ENCODE data around the gene CDR2. TPM values are rescaled to one million over a fixed set of nuclear protein-coding genes. Genes with fewer than 3 reads are reported as not detected.

Gene CDR2
- total and polyA plus RNA-seq, 2 of the 13 experiments (the other 11 are each of a cell fraction or from before 2014, with no cell fraction given) = 59.0 to 78.9 TPM

- intact Hi-C loops (cut with micrococcal nuclease; ENCODE audit: unreplicated experiment) = no loop called here
- ChIA-PET POLR2A (interaction anchor here (1.0 to 1.1 kb wide), 2 partner anchors 9 to 39 kb away, joined by 3 read pairs; no protein-coding TSS in a partner anchor), CTCF (ENCODE audit: low intra/inter-chr PET ratio, low total read pairs) (no interaction called here)
- H3K27me3 ChIP-seq (ENCODE audit: control insufficient read depth in 1 of 2, insufficient read depth in 2 of 2, low read length in 2 of 2) = no peaks in the 10 kb centered on the region
- H3K4me1 ChIP-seq (ENCODE audit: insufficient read depth, low read length) = no peaks in the 10 kb centered on the region
- FAIRE-seq = no peak
- no peak overlapping the region for H3K4me2 ChIP-seq (ENCODE audit: low read depth, low read length)
- ATAC-seq = no peak
- H3K36me3 ChIP-seq (replicated peaks in 1 of 2; ENCODE audit: control insufficient read depth in 1 of 2, insufficient read depth in 2 of 2, low read length in 2 of 2) = peaks cover 25 to 50% of the 10 kb centered on the region in 2 experiments
- H3K9ac ChIP-seq (ENCODE audit: insufficient read depth, low read depth, low read length) = no peak overlapping the region
- TF ChIP-seq ZNF160 (CRISPR knock-in tag; IDR thresholded peaks at IDR 0.05) (peak; percentile 75; the same call in 1 of the 2 replicates), ZNF414 (CRISPR knock-in tag; IDR thresholded peaks at IDR 0.05) (no peak)
- no peaks in the 10 kb centered on the region for H3K79me2 ChIP-seq (ENCODE audit: insufficient read depth, low read length)
- no TSS peak for BruUV-seq (replicated peaks)
- H3K9me3 ChIP-seq (ENCODE audit: low read length) = peaks cover 13% of the 10 kb centered on the region
- no peak overlapping the region for H3K27ac ChIP-seq (ENCODE audit: extremely low read length, insufficient read depth, low read length)
- H2AFZ ChIP-seq (ENCODE audit: low read length) = no peak overlapping the region
- no peak overlapping the region for H3K4me3 ChIP-seq (replicated peaks in 1 of 3; ENCODE audit: insufficient read depth in 1 of 3, low read depth in 2 of 3, low read length in 3 of 3)
- no peak for DNase-seq (ENCODE audit: low spot score)
- no peaks in the 10 kb centered on the region for H4K20me1 ChIP-seq (ENCODE audit: insufficient read depth, low read length)
- in situ Hi-C loops (cut with HindIII; ENCODE audit: extremely low pct_ligation_motif_present, low pct_unique_long_range_greater_than_20kb) = loop anchor here (25.0 kb wide), 2 partner anchors 774 to 1174 kb away; partner anchors contain the start of genes DNAH3 and LDAF1
These were observed 37.8 kb downstream of the CDR2 start for GRCh38 chr16:22336581-22336980.

- H3K4me3 ChIP-seq (replicated peaks in 1 of 3; ENCODE audit: insufficient read depth in 1 of 3, low read depth in 2 of 3, low read length in 3 of 3) = no peak overlapping the region
- intact Hi-C loops (cut with micrococcal nuclease; ENCODE audit: unreplicated experiment) = no loop called here
- FAIRE-seq (no peak), ATAC-seq (peak; percentile 58), DNase-seq (ENCODE audit: low spot score) (no peak)
- H3K9me3 ChIP-seq (ENCODE audit: low read length) = peaks cover 13% of the 10 kb centered on the region
- no peak overlapping the region for H3K9ac ChIP-seq (ENCODE audit: insufficient read depth, low read depth, low read length)
- H3K4me1 ChIP-seq (ENCODE audit: insufficient read depth, low read length) = no peaks in the 10 kb centered on the region
- ChIA-PET POLR2A (interaction anchor here (0.5 to 1.7 kb wide), 3 partner anchors 12 to 129 kb away, joined by 3 to 4 read pairs (median 4); partner anchors contain the start of gene EEF2K), CTCF (ENCODE audit: low intra/inter-chr PET ratio, low total read pairs) (no interaction called here)
- no peaks in the 10 kb centered on the region for H4K20me1 ChIP-seq (ENCODE audit: insufficient read depth, low read length)
- in situ Hi-C loops (cut with HindIII; ENCODE audit: extremely low pct_ligation_motif_present, low pct_unique_long_range_greater_than_20kb) = loop anchor here (25.0 kb wide), 2 partner anchors 773 to 1173 kb away; partner anchors contain the start of genes DNAH3 and LDAF1
- peaks cover 27 to 56% of the 10 kb centered on the region in 2 experiments for H3K36me3 ChIP-seq (replicated peaks in 1 of 2; ENCODE audit: control insufficient read depth in 1 of 2, insufficient read depth in 2 of 2, low read length in 2 of 2)
- no peaks in the 10 kb centered on the region for H3K27me3 ChIP-seq (ENCODE audit: control insufficient read depth in 1 of 2, insufficient read depth in 2 of 2, low read length in 2 of 2)
- BruUV-seq (replicated peaks) = no TSS peak
- H3K4me2 ChIP-seq (ENCODE audit: low read depth, low read length) = no peak overlapping the region
- no peak overlapping the region for H2AFZ ChIP-seq (ENCODE audit: low read length)
- H3K27ac ChIP-seq (ENCODE audit: extremely low read length, insufficient read depth, low read length) = no peak overlapping the region
- WGBS (ENCODE audit: low lambda C conversion rate) = 100% methylated on average over 3 of the region's 3 CpGs
- H3K79me2 ChIP-seq (ENCODE audit: insufficient read depth, low read length) = no peaks in the 10 kb centered on the region
- TF ChIP-seq ZFP91 (CRISPR knock-in tag; IDR thresholded peaks at IDR 0.05; ENCODE audit: borderline replicate concordance) (peak; percentile 41; the same call in 1 of the 2 replicates), CBX5 (CRISPR knock-in tag; IDR thresholded peaks at IDR 0.05; ENCODE audit: borderline replicate concordance) (0 out of 2 replicates have a peak, but pooled peaks have one; percentile 29), ZNF598 (CRISPR knock-in tag; IDR thresholded peaks at IDR 0.05; ENCODE audit: borderline replicate concordance) (peak; percentile 40; the same call in 1 of the 2 replicates), CHD4 (IDR thresholded peaks at IDR 0.05; ENCODE audit: borderline replicate concordance, low read length) (no peak), ZNF282 (IDR thresholded peaks at IDR 0.05; ENCODE audit: partially characterized antibody) (no peak), SOX6 (IDR thresholded peaks at IDR 0.05) (no peak), SOX6 (CRISPR knock-in tag; IDR thresholded peaks at IDR 0.05) (no peak), ATF7-NPFF (CRISPR knock-in tag; IDR thresholded peaks at IDR 0.05; ENCODE audit: low read depth) (0 out of 2 replicates have a peak, but pooled peaks have one; percentile 3), ZNF878 (CRISPR knock-in tag; IDR thresholded peaks at IDR 0.05) (no peak)
- TF ChIP-seq, protein P1, sequence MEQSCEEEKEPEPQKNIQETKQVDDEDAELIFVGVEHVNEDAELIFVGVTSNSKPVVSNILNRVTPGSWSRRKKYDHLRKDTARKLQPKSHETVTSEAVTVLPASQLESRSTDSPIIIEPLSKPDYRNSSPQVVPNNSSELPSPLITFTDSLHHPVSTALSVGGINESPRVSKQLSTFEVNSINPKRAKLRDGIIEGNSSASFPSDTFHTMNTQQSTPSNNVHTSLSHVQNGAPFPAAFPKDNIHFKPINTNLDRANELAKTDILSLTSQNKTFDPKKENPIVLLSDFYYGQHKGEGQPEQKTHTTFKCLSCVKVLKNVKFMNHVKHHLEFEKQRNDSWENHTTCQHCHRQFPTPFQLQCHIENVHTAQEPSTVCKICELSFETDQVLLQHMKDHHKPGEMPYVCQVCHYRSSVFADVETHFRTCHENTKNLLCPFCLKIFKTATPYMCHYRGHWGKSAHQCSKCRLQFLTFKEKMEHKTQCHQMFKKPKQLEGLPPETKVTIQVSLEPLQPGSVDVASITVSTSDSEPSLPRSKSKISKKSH (CRISPR knock-in tag; IDR thresholded peaks at IDR 0.05; ENCODE audit: borderline replicate concordance) = peak; percentile 83; the same call in 1 of the 2 replicates
- TF ChIP-seq, protein P2, sequence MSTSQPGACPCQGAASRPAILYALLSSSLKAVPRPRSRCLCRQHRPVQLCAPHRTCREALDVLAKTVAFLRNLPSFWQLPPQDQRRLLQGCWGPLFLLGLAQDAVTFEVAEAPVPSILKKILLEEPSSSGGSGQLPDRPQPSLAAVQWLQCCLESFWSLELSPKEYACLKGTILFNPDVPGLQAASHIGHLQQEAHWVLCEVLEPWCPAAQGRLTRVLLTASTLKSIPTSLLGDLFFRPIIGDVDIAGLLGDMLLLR (CRISPR knock-in tag; IDR thresholded peaks at IDR 0.05) = peak; percentile 30; the same call in 1 of the 2 replicates
These were observed 38.7 kb downstream of the CDR2 start for GRCh38 chr16:22335668-22336246.

Data from HepG2 (cell line).